ENCODE data around the gene GALNT15.

The GALNT15 gene

DNA sequence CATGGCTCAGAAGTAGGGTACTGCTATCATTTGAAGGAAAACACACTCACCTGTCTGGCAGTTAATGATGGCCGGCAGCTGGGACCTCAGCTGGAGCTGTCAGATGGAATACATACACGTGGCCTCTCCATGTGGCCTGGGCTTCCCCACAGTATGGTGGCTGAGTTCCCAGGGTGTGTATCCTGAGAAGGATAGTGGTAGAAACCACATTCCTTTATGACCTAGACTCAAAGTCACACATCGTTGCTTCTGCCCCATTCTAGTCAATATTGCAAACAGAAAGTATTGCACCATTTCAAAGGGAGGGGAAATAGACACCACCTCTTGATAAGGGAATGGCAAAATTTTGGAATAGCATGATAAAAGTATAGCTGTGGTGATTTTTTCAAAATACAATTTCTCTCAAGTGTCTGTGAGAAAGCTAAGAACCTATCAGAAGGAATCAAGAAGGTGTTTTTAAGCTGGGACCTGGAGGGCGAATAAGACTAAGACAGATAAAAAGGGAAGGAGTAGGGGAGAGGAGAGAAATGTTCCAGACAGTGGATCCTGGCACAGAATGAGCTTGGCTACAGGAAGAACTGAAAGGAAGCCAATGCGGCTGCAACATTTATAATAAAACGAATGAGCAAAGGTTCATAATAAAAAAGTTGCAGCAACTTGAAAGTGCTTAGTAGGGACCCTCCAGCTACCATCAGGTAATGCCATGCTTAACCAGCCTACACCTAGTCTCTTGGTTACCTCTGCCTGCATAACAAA is 40.1 kb upstream of the GALNT15 start:
- DNase-seq (ENCODE audit: low read depth): no peak
- TF ChIP-seq, protein P1, sequence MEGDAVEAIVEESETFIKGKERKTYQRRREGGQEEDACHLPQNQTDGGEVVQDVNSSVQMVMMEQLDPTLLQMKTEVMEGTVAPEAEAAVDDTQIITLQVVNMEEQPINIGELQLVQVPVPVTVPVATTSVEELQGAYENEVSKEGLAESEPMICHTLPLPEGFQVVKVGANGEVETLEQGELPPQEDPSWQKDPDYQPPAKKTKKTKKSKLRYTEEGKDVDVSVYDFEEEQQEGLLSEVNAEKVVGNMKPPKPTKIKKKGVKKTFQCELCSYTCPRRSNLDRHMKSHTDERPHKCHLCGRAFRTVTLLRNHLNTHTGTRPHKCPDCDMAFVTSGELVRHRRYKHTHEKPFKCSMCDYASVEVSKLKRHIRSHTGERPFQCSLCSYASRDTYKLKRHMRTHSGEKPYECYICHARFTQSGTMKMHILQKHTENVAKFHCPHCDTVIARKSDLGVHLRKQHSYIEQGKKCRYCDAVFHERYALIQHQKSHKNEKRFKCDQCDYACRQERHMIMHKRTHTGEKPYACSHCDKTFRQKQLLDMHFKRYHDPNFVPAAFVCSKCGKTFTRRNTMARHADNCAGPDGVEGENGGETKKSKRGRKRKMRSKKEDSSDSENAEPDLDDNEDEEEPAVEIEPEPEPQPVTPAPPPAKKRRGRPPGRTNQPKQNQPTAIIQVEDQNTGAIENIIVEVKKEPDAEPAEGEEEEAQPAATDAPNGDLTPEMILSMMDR (conservative IDR thresholded peaks at IDR 0.05; ENCODE audit: low read depth, low read length): no peak

DNA sequence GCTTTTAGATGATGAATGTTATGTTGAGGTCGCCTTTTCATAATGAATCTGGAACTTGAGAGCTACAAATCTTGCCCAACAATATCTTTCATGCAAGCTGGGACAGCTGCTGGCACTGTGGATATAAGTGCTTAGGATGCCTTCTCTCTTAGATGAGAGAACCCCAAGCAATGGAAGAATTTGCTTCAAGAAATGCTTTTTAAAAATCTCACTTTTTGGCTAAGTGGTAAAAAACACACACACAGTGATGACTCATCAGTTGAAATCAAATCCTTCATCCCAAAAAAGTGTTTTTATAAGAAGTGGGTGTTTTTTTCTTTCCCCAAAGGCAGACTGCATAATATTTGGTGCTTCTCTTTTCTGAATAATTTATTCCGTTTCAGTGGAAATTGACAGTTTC is 38.4 kb upstream of the GALNT15 start:
- DNase-seq (ENCODE audit: low read depth): peak; percentile 81
- no peak overlapping the region for H3K4me3 ChIP-seq (ENCODE audit: low read depth, low read length)
- TF ChIP-seq, protein P1 (conservative IDR thresholded peaks at IDR 0.05; ENCODE audit: low read depth, low read length): no peak

More for the DNA sequence above, 40.1 kb upstream of the GALNT15 start:
- no peak overlapping the region for H3K4me3 ChIP-seq (ENCODE audit: low read depth, low read length)

DNA sequence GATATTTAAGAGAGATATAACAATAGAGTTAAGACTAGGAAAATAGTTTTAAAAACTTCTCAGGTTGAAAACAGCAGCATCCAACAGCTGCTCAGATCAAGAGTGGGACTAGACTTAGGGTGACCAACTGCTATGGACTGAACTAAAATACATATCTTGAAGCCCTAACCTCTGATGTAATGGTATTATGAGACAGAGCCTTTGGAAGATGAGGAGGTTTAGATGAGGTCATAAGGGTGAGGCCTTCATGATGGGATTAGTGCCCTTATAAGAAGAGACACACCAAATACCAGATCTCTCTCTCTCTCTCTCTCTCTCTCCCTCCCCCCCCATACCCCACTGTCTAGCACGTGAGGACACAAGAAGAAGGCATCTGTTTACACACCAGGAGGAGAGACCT is 37.4 kb upstream of the GALNT15 start:
- no peak for DNase-seq (ENCODE audit: low read depth)
- TF ChIP-seq, protein P1 (conservative IDR thresholded peaks at IDR 0.05; ENCODE audit: low read depth, low read length): no peak

DNA sequence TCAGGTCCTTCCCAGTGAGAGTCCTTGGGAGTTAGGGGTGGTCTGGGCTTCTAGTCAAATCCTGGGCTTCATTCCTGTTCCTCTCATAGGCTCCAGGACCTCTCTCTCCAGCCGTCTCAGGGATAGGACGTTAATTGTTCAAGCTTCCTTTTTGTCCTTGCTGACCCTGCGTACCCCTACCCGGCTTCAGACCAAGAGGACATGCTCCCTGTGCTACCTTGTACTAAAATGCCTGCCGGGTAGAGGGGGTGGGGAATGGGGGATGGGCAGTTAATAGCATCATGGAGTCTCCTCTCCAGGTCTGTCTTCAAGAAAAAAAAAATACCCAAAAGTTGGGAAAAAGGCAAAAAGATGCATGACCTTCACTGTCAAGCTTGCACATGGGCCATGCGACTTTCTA is 36.5 kb upstream of the GALNT15 start:
- H3K4me3 ChIP-seq (ENCODE audit: low read depth, low read length): no peak overlapping the region
- DNase-seq (ENCODE audit: low read depth): no peak
- TF ChIP-seq, protein P1 (conservative IDR thresholded peaks at IDR 0.05; ENCODE audit: low read depth, low read length): no peak

More for the DNA sequence above, 37.4 kb upstream of the GALNT15 start:
- no peak overlapping the region for H3K4me3 ChIP-seq (ENCODE audit: low read depth, low read length)

DNA sequence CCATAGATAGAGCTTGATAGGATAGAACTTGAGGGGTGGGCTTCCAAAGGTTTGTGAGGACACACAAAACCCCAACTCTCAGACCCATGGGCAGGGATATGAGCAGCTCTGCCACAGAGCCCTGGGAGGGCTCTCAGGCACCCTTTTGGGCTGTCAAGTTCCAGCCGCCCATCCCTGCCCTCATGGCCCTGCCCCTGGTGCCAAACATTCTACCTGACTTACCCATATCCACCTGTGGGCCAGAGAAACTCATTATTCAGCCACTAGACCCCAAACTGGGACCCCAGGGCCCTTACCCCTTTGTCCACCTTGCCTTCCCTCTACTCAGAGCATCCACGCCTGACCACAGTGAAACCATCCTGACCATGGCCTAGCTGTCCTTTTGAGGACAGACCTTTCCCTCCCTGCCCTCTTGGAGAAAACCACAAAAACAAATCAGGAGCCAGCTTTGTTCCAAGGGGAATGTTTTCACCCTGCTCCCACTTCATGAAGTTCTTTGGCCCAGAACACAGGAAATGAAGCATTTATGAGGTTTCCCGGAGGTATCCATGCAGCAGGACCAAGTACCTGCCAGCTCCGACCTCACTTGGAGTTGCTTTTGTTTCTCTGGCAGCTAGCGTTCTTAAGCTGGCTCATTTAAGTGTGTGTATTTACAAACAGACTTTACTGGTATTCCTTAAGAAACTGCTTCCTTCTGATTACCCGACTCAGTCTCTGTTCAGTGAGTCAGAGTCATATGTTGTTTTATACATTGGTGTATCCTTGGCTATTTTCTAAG is 34.2 kb upstream of the GALNT15 start:
- H3K4me3 ChIP-seq (ENCODE audit: low read depth, low read length): no peak overlapping the region
- TF ChIP-seq, protein P1 (conservative IDR thresholded peaks at IDR 0.05; ENCODE audit: low read depth, low read length): no peak
- peak; percentile 81 for DNase-seq (ENCODE audit: low read depth)

DNA sequence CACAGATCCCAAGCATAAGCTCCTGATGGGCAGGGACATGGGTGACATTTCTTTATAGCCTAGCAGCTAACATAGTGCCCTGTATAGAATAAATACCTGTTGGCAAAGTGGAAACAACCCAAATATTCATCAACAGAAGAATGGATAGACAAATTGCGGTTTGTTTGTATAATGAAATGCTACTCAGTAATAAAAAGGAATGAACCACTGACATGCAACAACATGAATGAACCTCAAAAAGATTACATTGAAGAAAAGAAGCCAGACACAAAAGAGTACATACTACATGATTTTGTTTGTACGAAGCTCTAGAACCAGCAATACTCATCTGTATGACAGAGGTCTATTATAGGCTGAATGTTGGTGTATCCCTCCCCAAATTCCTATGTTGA is 33.6 kb upstream of the GALNT15 start:
- no peak overlapping the region for H3K4me3 ChIP-seq (ENCODE audit: low read depth, low read length)
- TF ChIP-seq, protein P1 (conservative IDR thresholded peaks at IDR 0.05; ENCODE audit: low read depth, low read length): no peak
- DNase-seq (ENCODE audit: low read depth): no peak

All from choroid plexus epithelial cell (primary cell).